ENCODE measurements around the gene FBXL3. TPM values are rescaled to one million over a fixed set of nuclear protein-coding genes. Genes with fewer than 3 reads are reported as not detected.
A peak's percentile ranks its signal among the peaks of the same experiment; 100 is the strongest.

The FBXL3 gene
- total RNA-seq, 1 experiment from 2014 or later, result 9.9 TPM

DNA sequence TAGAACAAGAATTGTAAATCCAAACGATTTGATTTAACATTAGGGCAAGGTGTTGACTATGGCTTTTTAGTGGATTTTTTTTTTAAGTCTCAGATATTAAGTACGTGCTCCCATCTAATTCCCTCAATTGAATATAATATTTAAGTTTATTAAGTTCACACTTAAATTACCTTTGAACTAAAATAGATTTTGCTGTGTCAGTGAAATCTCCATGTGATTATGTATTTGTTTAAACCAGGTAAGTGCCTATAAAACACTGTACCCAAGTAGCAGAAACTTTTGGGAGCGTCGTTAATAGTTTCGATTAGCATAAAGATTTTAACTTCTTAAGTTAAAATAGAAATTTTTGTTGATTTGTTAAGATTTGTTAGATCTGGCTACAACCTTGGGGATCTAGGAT is 33.5 kb downstream of the FBXL3 start:
- peaks cover 11% of the 10 kb centered on the region for H3K36me3 Mint-ChIP-seq
- ChIA-PET CTCF (no interaction called here), POLR2A (no interaction called here)
- ATAC-seq (no peak), DNase-seq (ENCODE audit: low spot score) (no peak)
- H3K4me1 Mint-ChIP-seq, result peaks cover 17% of the 10 kb centered on the region
- H3K27ac Mint-ChIP-seq, result no peak overlapping the region
- TF ChIP-seq PRRX2 (CRISPR knock-in tag; IDR thresholded peaks at IDR 0.05), result no peak
- no peak for TF ChIP-seq IRF2 (CRISPR knock-in tag; IDR thresholded peaks at IDR 0.05; ENCODE audit: borderline replicate concordance, low read depth)
- TF ChIP-seq, protein P1, sequence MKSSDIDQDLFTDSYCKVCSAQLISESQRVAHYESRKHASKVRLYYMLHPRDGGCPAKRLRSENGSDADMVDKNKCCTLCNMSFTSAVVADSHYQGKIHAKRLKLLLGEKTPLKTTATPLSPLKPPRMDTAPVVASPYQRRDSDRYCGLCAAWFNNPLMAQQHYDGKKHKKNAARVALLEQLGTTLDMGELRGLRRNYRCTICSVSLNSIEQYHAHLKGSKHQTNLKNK (CRISPR knock-in tag; IDR thresholded peaks at IDR 0.05), result no peak
- TF ChIP-seq, protein P2, sequence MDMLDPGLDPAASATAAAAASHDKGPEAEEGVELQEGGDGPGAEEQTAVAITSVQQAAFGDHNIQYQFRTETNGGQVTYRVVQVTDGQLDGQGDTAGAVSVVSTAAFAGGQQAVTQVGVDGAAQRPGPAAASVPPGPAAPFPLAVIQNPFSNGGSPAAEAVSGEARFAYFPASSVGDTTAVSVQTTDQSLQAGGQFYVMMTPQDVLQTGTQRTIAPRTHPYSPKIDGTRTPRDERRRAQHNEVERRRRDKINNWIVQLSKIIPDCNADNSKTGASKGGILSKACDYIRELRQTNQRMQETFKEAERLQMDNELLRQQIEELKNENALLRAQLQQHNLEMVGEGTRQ (CRISPR knock-in tag; IDR thresholded peaks at IDR 0.05), result no peak
- TF ChIP-seq, protein P3, sequence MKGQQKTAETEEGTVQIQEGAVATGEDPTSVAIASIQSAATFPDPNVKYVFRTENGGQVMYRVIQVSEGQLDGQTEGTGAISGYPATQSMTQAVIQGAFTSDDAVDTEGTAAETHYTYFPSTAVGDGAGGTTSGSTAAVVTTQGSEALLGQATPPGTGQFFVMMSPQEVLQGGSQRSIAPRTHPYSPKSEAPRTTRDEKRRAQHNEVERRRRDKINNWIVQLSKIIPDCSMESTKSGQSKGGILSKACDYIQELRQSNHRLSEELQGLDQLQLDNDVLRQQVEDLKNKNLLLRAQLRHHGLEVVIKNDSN (CRISPR knock-in tag; IDR thresholded peaks at IDR 0.05), result no peak
- TF ChIP-seq FOXK1 (CRISPR knock-in tag; IDR thresholded peaks at IDR 0.05), result no peak
- TF ChIP-seq, protein P4, sequence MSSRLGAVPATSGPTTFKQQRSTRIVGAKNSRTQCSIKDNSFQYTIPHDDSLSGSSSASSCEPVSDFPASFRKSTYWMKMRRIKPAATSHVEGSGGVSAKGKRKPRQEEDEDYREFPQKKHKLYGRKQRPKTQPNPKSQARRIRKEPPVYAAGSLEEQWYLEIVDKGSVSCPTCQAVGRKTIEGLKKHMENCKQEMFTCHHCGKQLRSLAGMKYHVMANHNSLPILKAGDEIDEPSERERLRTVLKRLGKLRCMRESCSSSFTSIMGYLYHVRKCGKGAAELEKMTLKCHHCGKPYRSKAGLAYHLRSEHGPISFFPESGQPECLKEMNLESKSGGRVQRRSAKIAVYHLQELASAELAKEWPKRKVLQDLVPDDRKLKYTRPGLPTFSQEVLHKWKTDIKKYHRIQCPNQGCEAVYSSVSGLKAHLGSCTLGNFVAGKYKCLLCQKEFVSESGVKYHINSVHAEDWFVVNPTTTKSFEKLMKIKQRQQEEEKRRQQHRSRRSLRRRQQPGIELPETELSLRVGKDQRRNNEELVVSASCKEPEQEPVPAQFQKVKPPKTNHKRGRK (CRISPR knock-in tag; IDR thresholded peaks at IDR 0.05; ENCODE audit: borderline replicate concordance), result no peak
- no peak for TF ChIP-seq EMX1 (CRISPR knock-in tag; IDR thresholded peaks at IDR 0.05)
- TF ChIP-seq ZNF317 (CRISPR knock-in tag; IDR thresholded peaks at IDR 0.05; ENCODE audit: borderline replicate concordance, low read depth), result no peak
- no peak for TF ChIP-seq SOX15 (CRISPR knock-in tag; IDR thresholded peaks at IDR 0.05)
- no peak for TF ChIP-seq NR2C2 (CRISPR knock-in tag; IDR thresholded peaks at IDR 0.05)
- no peak for TF ChIP-seq SP1 (CRISPR knock-in tag; conservative IDR thresholded peaks at IDR 0.05)
- TF ChIP-seq, protein P5, sequence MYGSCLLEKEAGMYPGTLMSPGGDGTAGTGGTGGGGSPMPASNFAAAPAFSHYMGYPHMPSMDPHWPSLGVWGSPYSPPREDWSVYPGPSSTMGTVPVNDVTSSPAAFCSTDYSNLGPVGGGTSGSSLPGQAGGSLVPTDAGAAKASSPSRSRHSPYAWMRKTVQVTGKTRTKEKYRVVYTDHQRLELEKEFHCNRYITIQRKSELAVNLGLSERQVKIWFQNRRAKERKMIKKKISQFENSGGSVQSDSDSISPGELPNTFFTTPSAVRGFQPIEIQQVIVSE (CRISPR knock-in tag; IDR thresholded peaks at IDR 0.05; ENCODE audit: borderline replicate concordance), result no peak
- TF ChIP-seq, protein P6, sequence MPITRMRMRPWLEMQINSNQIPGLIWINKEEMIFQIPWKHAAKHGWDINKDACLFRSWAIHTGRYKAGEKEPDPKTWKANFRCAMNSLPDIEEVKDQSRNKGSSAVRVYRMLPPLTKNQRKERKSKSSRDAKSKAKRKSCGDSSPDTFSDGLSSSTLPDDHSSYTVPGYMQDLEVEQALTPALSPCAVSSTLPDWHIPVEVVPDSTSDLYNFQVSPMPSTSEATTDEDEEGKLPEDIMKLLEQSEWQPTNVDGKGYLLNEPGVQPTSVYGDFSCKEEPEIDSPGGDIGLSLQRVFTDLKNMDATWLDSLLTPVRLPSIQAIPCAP (CRISPR knock-in tag; IDR thresholded peaks at IDR 0.05), result no peak
- H3K27me3 Mint-ChIP-seq (ENCODE audit: low read depth), result 0 out of 2 replicates have a peak, but pooled peaks cover 4% of the 10 kb centered on the region
- no peaks in the 10 kb centered on the region for H3K9me3 Mint-ChIP-seq
- peak overlapping the region; percentile 99 for H3K4me3 Mint-ChIP-seq

DNA sequence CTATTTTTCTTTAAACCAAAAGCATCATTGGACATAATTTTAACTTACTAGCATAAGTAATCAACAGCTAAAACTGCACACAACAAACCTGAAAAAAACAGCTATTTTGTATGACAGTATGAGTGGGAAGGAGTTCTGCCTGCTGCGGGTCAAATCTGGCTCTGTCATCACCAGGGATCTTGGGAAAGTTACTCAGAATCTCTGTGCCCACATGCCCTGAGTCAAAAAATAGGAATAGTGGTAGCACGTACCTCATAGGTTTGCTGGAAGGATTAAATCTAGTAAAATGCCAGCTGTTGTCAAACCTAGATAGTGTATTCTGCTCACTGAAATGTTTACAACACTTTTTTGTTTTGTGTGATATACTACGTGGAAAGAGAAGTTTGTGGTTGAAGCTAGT is 33.9 kb downstream of the FBXL3 start:
- Mint-ChIP-seq H3K4me3 (peak overlapping the region; percentile 99), H3K4me1 (peaks cover 17% of the 10 kb centered on the region), H3K27ac (no peak overlapping the region), H3K27me3 (ENCODE audit: low read depth) (0 out of 2 replicates have a peak, but pooled peaks cover 4% of the 10 kb centered on the region), H3K9me3 (no peaks in the 10 kb centered on the region), H3K36me3 (peaks cover 11% of the 10 kb centered on the region)
- DNase-seq (ENCODE audit: low spot score) (no peak), ATAC-seq (no peak)
- CTCF ChIA-PET, result interaction anchor here (0.6 to 1.5 kb wide), 4 partner anchors 9 to 108 kb away, joined by 3 to 4 read pairs (median 3); no protein-coding TSS in a partner anchor
- POLR2A ChIA-PET, result interaction anchor here (1.8 kb wide), 1 partner anchor 9 kb away, joined by 5 read pairs; no protein-coding TSS in a partner anchor
- TF ChIP-seq, protein P7, sequence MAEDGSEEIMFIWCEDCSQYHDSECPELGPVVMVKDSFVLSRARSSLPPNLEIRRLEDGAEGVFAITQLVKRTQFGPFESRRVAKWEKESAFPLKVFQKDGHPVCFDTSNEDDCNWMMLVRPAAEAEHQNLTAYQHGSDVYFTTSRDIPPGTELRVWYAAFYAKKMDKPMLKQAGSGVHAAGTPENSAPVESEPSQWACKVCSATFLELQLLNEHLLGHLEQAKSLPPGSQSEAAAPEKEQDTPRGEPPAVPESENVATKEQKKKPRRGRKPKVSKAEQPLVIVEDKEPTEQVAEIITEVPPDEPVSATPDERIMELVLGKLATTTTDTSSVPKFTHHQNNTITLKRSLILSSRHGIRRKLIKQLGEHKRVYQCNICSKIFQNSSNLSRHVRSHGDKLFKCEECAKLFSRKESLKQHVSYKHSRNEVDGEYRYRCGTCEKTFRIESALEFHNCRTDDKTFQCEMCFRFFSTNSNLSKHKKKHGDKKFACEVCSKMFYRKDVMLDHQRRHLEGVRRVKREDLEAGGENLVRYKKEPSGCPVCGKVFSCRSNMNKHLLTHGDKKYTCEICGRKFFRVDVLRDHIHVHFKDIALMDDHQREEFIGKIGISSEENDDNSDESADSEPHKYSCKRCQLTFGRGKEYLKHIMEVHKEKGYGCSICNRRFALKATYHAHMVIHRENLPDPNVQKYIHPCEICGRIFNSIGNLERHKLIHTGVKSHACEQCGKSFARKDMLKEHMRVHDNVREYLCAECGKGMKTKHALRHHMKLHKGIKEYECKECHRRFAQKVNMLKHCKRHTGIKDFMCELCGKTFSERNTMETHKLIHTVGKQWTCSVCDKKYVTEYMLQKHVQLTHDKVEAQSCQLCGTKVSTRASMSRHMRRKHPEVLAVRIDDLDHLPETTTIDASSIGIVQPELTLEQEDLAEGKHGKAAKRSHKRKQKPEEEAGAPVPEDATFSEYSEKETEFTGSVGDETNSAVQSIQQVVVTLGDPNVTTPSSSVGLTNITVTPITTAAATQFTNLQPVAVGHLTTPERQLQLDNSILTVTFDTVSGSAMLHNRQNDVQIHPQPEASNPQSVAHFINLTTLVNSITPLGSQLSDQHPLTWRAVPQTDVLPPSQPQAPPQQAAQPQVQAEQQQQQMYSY (CRISPR knock-in tag; IDR thresholded peaks at IDR 0.05), result no peak
- TF ChIP-seq JAZF1 (CRISPR knock-in tag; IDR thresholded peaks at IDR 0.05), result no peak
- TF ChIP-seq, protein P8, sequence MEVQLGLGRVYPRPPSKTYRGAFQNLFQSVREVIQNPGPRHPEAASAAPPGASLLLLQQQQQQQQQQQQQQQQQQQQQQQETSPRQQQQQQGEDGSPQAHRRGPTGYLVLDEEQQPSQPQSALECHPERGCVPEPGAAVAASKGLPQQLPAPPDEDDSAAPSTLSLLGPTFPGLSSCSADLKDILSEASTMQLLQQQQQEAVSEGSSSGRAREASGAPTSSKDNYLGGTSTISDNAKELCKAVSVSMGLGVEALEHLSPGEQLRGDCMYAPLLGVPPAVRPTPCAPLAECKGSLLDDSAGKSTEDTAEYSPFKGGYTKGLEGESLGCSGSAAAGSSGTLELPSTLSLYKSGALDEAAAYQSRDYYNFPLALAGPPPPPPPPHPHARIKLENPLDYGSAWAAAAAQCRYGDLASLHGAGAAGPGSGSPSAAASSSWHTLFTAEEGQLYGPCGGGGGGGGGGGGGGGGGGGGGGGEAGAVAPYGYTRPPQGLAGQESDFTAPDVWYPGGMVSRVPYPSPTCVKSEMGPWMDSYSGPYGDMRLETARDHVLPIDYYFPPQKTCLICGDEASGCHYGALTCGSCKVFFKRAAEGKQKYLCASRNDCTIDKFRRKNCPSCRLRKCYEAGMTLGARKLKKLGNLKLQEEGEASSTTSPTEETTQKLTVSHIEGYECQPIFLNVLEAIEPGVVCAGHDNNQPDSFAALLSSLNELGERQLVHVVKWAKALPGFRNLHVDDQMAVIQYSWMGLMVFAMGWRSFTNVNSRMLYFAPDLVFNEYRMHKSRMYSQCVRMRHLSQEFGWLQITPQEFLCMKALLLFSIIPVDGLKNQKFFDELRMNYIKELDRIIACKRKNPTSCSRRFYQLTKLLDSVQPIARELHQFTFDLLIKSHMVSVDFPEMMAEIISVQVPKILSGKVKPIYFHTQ (CRISPR knock-in tag; IDR thresholded peaks at IDR 0.05), result no peak
- TF ChIP-seq TEAD1 (CRISPR knock-in tag; IDR thresholded peaks at IDR 0.05), result no peak
- TF ChIP-seq, protein P9, sequence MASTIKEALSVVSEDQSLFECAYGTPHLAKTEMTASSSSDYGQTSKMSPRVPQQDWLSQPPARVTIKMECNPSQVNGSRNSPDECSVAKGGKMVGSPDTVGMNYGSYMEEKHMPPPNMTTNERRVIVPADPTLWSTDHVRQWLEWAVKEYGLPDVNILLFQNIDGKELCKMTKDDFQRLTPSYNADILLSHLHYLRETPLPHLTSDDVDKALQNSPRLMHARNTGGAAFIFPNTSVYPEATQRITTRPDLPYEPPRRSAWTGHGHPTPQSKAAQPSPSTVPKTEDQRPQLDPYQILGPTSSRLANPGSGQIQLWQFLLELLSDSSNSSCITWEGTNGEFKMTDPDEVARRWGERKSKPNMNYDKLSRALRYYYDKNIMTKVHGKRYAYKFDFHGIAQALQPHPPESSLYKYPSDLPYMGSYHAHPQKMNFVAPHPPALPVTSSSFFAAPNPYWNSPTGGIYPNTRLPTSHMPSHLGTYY (CRISPR knock-in tag; IDR thresholded peaks at IDR 0.05), result no peak
- no peak for TF ChIP-seq NR1H2 (CRISPR knock-in tag; IDR thresholded peaks at IDR 0.05)
- TF ChIP-seq SP1 (CRISPR knock-in tag; conservative IDR thresholded peaks at IDR 0.05), result no peak
